DND-41 (cell line): ENCODE data around the gene PRR14.

ENCODE experiments used
- ATAC-seq: fragments of 200-7000 bp; cut with Tn5 transposase; 3 replicates; pipeline ENCODE4 v1.9.1; 2021; ENCODE audit warnings: low read depth; ENCODE audit not compliant: insufficient read depth
- DNase-seq: peaks from one replicate; pipeline ENCODE4 v3.0.0-alpha.2; 2020
- H2AFZ ChIP-seq: 2 replicates; pipeline ENCODE4 v1.6.0; 2012; ENCODE audit warnings: low read depth, low read length
- H3K27ac ChIP-seq: 2 replicates; pipeline ENCODE4 v1.5.1; 2012; ENCODE audit warnings: low read length, inconsistent platforms
- H3K27me3 ChIP-seq: fragments of 200-600 bp; sonication (generic); 2 replicates; pipeline ENCODE4 v1.6.0; 2012; ENCODE audit warnings: low read length, mild to moderate bottlenecking, inconsistent platforms; ENCODE audit not compliant: insufficient read depth, poor library complexity
- H3K36me3 ChIP-seq: 2 replicates; pipeline ENCODE4 v1.5.1; 2012; ENCODE audit warnings: low read length, inconsistent platforms; ENCODE audit not compliant: insufficient read depth
- H3K4me1 ChIP-seq: 2 replicates; pipeline ENCODE4 v1.5.1; 2012; ENCODE audit warnings: mild to moderate bottlenecking, low read length; ENCODE audit not compliant: insufficient read depth
- H3K4me2 ChIP-seq: 2 replicates; pipeline ENCODE4 v1.6.0; 2012; ENCODE audit warnings: mild to moderate bottlenecking, moderate library complexity, low read length, inconsistent platforms; ENCODE audit not compliant: insufficient read depth
- H3K4me3 ChIP-seq, 2 experiments: fragments of 200-600 bp in 1 of 2; shearing (Covaris generic) in 1 of 2; 2 replicates each; pipeline ENCODE4 v1.5.1; 2012 to 2016; ENCODE audit warnings: inconsistent platforms in 2 of 2, low read length in 2 of 2, mild to moderate bottlenecking in 2 of 2, low read depth in 1 of 2, moderate library complexity in 1 of 2
- H3K79me2 ChIP-seq: 2 replicates; pipeline ENCODE4 v1.6.0; 2012; ENCODE audit warnings: low read length, inconsistent platforms; ENCODE audit not compliant: insufficient read depth
- H3K9ac ChIP-seq: 2 replicates; pipeline ENCODE4 v1.6.0; 2012; ENCODE audit warnings: low read depth, mild to moderate bottlenecking, inconsistent platforms, low read length, moderate library complexity
- H3K9me3 ChIP-seq: 2 replicates; pipeline ENCODE4 v1.5.1; 2012; ENCODE audit warnings: low read length, moderate library complexity, mild to moderate bottlenecking, inconsistent platforms; ENCODE audit not compliant: insufficient read depth, severe bottlenecking
- H4K20me1 ChIP-seq: 2 replicates; pipeline ENCODE4 v1.6.0; 2012; ENCODE audit warnings: low read length; ENCODE audit not compliant: insufficient read depth
- CTCF ChIP-seq: IDR thresholded peaks from 2 replicates; pipeline ENCODE4 v1.5.1; 2012; ENCODE audit warnings: borderline replicate concordance, low read length, moderate library complexity, mild to moderate bottlenecking; ENCODE audit not compliant: poor library complexity, severe bottlenecking; ENCODE audit errors: extremely low read depth
- EZH2 ChIP-seq: IDR thresholded peaks from 3 replicates; pipeline ENCODE4 v1.6.1; 2012; ENCODE audit warnings: borderline replicate concordance, low read depth, mild to moderate bottlenecking, moderate library complexity, low read length, inconsistent platforms; ENCODE audit not compliant: severe bottlenecking

The PRR14 gene

GRCh38 chr16:30650369-30651123, at the start of gene PRR14:
PRR14 (plus strand) TSS chr16:30650960; CDS start chr16:30651646, 686 bp downstream.
- Histone ChIP-seq H3K36me3 (peaks cover 34% of the 10 kb centered on the region), H3K9ac (peak within 1 kb of the TSS; percentile 88), H3K4me1 (peaks cover 31% of the 10 kb centered on the region), H3K27ac (peak within 1 kb of the TSS; percentile 93), H2AFZ (peak within 1 kb of the TSS; percentile 82), H4K20me1 (no peaks in the 10 kb centered on the region), H3K27me3 (no peaks in the 10 kb centered on the region), H3K79me2 (peaks cover 19% of the 10 kb centered on the region), H3K4me3 (peak within 1 kb of the TSS; percentile 88 to 91), H3K9me3 (no peaks in the 10 kb centered on the region), H3K4me2 (peak within 1 kb of the TSS; percentile 88)
- peak; percentile 88 for ATAC-seq
- DNase-seq = peak; percentile 99
- TF ChIP-seq EZH2 = no peak
- peak; percentile 16 for TF ChIP-seq CTCF

GRCh38 chr16:30601966-30602365, 48.8 kb upstream of the PRR14 start:
- peaks cover 7% of the 10 kb centered on the region; the same call in 1 of the 2 replicates for H4K20me1 ChIP-seq
- H2AFZ ChIP-seq = no peak overlapping the region
- no peak overlapping the region for H3K9ac ChIP-seq
- peaks cover 45% of the 10 kb centered on the region for H3K36me3 ChIP-seq
- no peak for DNase-seq
- TF ChIP-seq EZH2 = no peak
- TF ChIP-seq CTCF = no peak
- no peaks in the 10 kb centered on the region for H3K9me3 ChIP-seq
- peaks cover 9% of the 10 kb centered on the region; the same call in 1 of the 2 replicates for H3K79me2 ChIP-seq
- H3K27ac ChIP-seq = no peak overlapping the region
- no peaks in the 10 kb centered on the region for H3K27me3 ChIP-seq
- H3K4me2 ChIP-seq = no peak overlapping the region
- ATAC-seq = no peak
- no peak overlapping the region for H3K4me3 ChIP-seq
- H3K4me1 ChIP-seq = peaks cover 6% of the 10 kb centered on the region

GRCh38 chr16:30602616-30603277, 48.0 kb upstream of the PRR14 start:
- Histone ChIP-seq H3K36me3 (peaks cover 52% of the 10 kb centered on the region), H2AFZ (no peak overlapping the region)

More at GRCh38 chr16:30602616-30603277, 48.0 kb upstream of the PRR14 start:
- H3K9me3 ChIP-seq = no peaks in the 10 kb centered on the region
- TF ChIP-seq EZH2 = no peak
- no peak for TF ChIP-seq CTCF
- no peak overlapping the region for H3K27ac ChIP-seq
- DNase-seq = no peak
- no peak overlapping the region for H3K4me3 ChIP-seq
- H4K20me1 ChIP-seq = peaks cover 7% of the 10 kb centered on the region; the same call in 1 of the 2 replicates
- H3K9ac ChIP-seq = no peak overlapping the region
- H3K27me3 ChIP-seq = no peaks in the 10 kb centered on the region
- ATAC-seq = no peak
- peaks cover 15% of the 10 kb centered on the region for H3K79me2 ChIP-seq
- peaks cover 8% of the 10 kb centered on the region for H3K4me1 ChIP-seq
- H3K4me2 ChIP-seq = no peak overlapping the region
